Activated gamma-delta T cell treated with Interleukin-2 at 50 U/mL for 16 hours (primary cell): Measurements from ENCODE around the gene GBP5.
A peak's percentile ranks its signal among the peaks of the same experiment; 100 is the strongest.
"Not testable (repeated sequence)": the region's sequence is repeated elsewhere in the genome, so short reads cannot be mapped to it uniquely, and the experiment has no call there.

Experiments used
- DNase-seq: peaks from one replicate; pipeline ENCODE4 v3.0.0-alpha.2; 2020

Gene GBP5

GRCh38 chr1:89272269-89273041 lies at the start of gene GBP5:
TSS of gene GBP5 (minus strand) at chr1:89272860. CDS start at chr1:89269555, 3,305 bp downstream.
- peak; percentile 59 for DNase-seq

GRCh38 chr1:89322402-89322801 lies 49.7 kb upstream of the GBP5 start:
- DNase-seq: no peak

GRCh38 chr1:89312572-89312971 lies 39.9 kb upstream of the GBP5 start:
- DNase-seq: no peak

- no peak for DNase-seq
Observed at GRCh38 chr1:89311757-89312156, 39.1 kb upstream of the GBP5 start.

GRCh38 chr1:89310976-89311375 lies 38.3 kb upstream of the GBP5 start:
- no peak for DNase-seq

- no peak for DNase-seq
Observed at GRCh38 chr1:89310505-89310904, 37.8 kb upstream of the GBP5 start.

- no peak for DNase-seq
Observed at GRCh38 chr1:89309828-89310227, 37.2 kb upstream of the GBP5 start.

GRCh38 chr1:89306273-89306672 lies 33.6 kb upstream of the GBP5 start:
- DNase-seq: no peak

- DNase-seq: no peak
Observed at GRCh38 chr1:89305493-89305892, 32.8 kb upstream of the GBP5 start.

GRCh38 chr1:89304572-89305230 lies 32.0 kb upstream of the GBP5 start:
- no peak for DNase-seq

- no peak for DNase-seq
Observed at GRCh38 chr1:89302697-89303332, 30.2 kb upstream of the GBP5 start.

GRCh38 chr1:89299739-89300463 lies 27.2 kb upstream of the GBP5 start:
- DNase-seq: not testable (repeated sequence)

- no peak for DNase-seq
Observed at GRCh38 chr1:89298461-89298860, 25.8 kb upstream of the GBP5 start.

GRCh38 chr1:89295187-89295586 lies 22.5 kb upstream of the GBP5 start:
- DNase-seq: no peak

GRCh38 chr1:89291276-89291675 lies 18.6 kb upstream of the GBP5 start:
- DNase-seq: no peak

- no peak for DNase-seq
Observed at GRCh38 chr1:89288051-89288340, 15.3 kb upstream of the GBP5 start.

- DNase-seq: no peak
Observed at GRCh38 chr1:89287181-89288050, 14.8 kb upstream of the GBP5 start.

GRCh38 chr1:89286549-89287180 lies 14.0 kb upstream of the GBP5 start:
- no peak for DNase-seq

- no peak for DNase-seq
Observed at GRCh38 chr1:89285745-89286380, 13.2 kb upstream of the GBP5 start.

- not testable (repeated sequence) for DNase-seq
Observed at GRCh38 chr1:89284078-89284763, 11.6 kb upstream of the GBP5 start.

- DNase-seq: no peak
Observed at GRCh38 chr1:89280766-89281165, 8.1 kb upstream of the GBP5 start.
